Endothelial cell of umbilical vein (primary cell): Measurements from ENCODE around the gene ANKRD13D. TPM values are rescaled to one million over a fixed set of nuclear protein-coding genes. Genes with fewer than 3 reads are reported as not detected.

Experiments used
- BruUV-seq: library from RNA; stranded (reverse); fragments of 400-500 nt; replicated peaks from 2 replicates; lab custom pipeline; 2021; lab: Mats Ljungman, UMichigan
- CTCF ChIA-PET: fragments of 300-600, 350-600 bp; sonication (Branson Sonifier 250); formaldehyde crosslinking; loops from one replicate; lab custom pipeline; 2021; ENCODE audit warnings: antibody characterized with exemption, inconsistent platforms; lab: Charles Lee
- POLR2A ChIA-PET: fragments of 300-600, 350-600 bp; sonication (Branson Sonifier 250); formaldehyde crosslinking; loops from one replicate; lab custom pipeline; 2021; ENCODE audit warnings: antibody characterized with exemption, inconsistent platforms; lab: Charles Lee
- DNase-seq: peaks from one replicate; pipeline ENCODE4 v3.0.0-alpha.2; 2011; ENCODE audit warnings: low read depth, low spot score
- FAIRE-seq: peaks from 2 replicates; lab custom pipeline; 2011; peaks lifted over from hg19 to GRCh38; lab: Jason Lieb, UNC
- H2AFZ ChIP-seq: 2 replicates; pipeline ENCODE4 v1.6.0; 2012; ENCODE audit warnings: low read depth, low read length, control low read depth, inconsistent platforms
- H3K27ac ChIP-seq: 2 replicates; pipeline ENCODE4 v1.5.1; 2011; ENCODE audit warnings: low read depth, mild to moderate bottlenecking, control low read depth, low read length, moderate library complexity; ENCODE audit not compliant: insufficient read depth
- H3K27me3 ChIP-seq, 2 experiments: 2 replicates each; pipeline versions ENCODE4 v1.6.0 to v1.6.1; 2011; ENCODE audit warnings: low read length in 2 of 2, mixed read lengths in 1 of 2; ENCODE audit not compliant: control insufficient read depth in 2 of 2, insufficient read depth in 2 of 2
- H3K36me3 ChIP-seq, 2 experiments: 2 replicates in 1 of 2; 3 replicates in 1 of 2; pipeline ENCODE4 v1.5.1; 2011; ENCODE audit warnings: low read length in 2 of 2, mild to moderate bottlenecking in 1 of 2, moderate library complexity in 1 of 2; ENCODE audit not compliant: control insufficient read depth in 2 of 2, insufficient read depth in 2 of 2; ENCODE audit errors: extremely low read depth in 1 of 2
- H3K4me1 ChIP-seq: 3 replicates; pipeline ENCODE4 v1.5.1; 2011; ENCODE audit warnings: mild to moderate bottlenecking, low read length; ENCODE audit not compliant: control insufficient read depth, insufficient read depth; ENCODE audit errors: extremely low read depth
- H3K4me2 ChIP-seq: 2 replicates; pipeline ENCODE4 v1.6.1; 2011; ENCODE audit warnings: low read length, control low read depth, mixed read lengths; ENCODE audit not compliant: insufficient read depth
- H3K4me3 ChIP-seq, 3 experiments: fragments of 200-600 bp in 1 of 3; sonication (generic), shearing (Covaris generic) in 1 of 3; replicated peaks in 1 of 3; 2 replicates each; pipeline ENCODE4 v1.5.1; 2011 to 2016; ENCODE audit warnings: control low read depth in 3 of 3, low read length in 3 of 3, mild to moderate bottlenecking in 2 of 3, inconsistent platforms in 1 of 3, low read depth in 1 of 3, moderate library complexity in 1 of 3; ENCODE audit not compliant: insufficient read depth in 1 of 3
- H3K79me2 ChIP-seq: 2 replicates; pipeline ENCODE4 v1.6.0; 2012; ENCODE audit warnings: low read length, inconsistent platforms; ENCODE audit not compliant: control insufficient read depth, insufficient read depth
- H3K9ac ChIP-seq: replicated peaks from 2 replicates; pipeline ENCODE3; 2011; ENCODE audit warnings: low read length, control low read depth; ENCODE audit not compliant: insufficient read depth; ENCODE audit errors: extremely low read depth
- H3K9me1 ChIP-seq: replicated peaks from 3 replicates; pipeline ENCODE4 v1.6.0; 2011; ENCODE audit warnings: mild to moderate bottlenecking, low read length; ENCODE audit not compliant: control insufficient read depth, insufficient read depth; ENCODE audit errors: extremely low read depth
- H3K9me3 ChIP-seq: replicated peaks from 2 replicates; pipeline ENCODE4 v1.5.1; 2012; ENCODE audit warnings: low read length, inconsistent platforms; ENCODE audit not compliant: control insufficient read depth, insufficient read depth
- H4K20me1 ChIP-seq: replicated peaks from 2 replicates; pipeline ENCODE3; 2011; ENCODE audit warnings: mild to moderate bottlenecking, low read length; ENCODE audit not compliant: control insufficient read depth, insufficient read depth; ENCODE audit errors: extremely low read depth
- GATA2 ChIP-seq: IDR thresholded peaks from 2 replicates; pipeline ENCODE4 v1.7.0; 2011; ENCODE audit warnings: low read depth, mild to moderate bottlenecking, moderate library complexity, mixed read lengths, low read length; ENCODE audit not compliant: insufficient read length, insufficient read depth
- JUN ChIP-seq: IDR thresholded peaks from 2 replicates; pipeline ENCODE4 v1.6.1; 2011; ENCODE audit warnings: borderline replicate concordance, low read depth; ENCODE audit not compliant: insufficient read length, insufficient read depth
- MYC ChIP-seq: IDR thresholded peaks from one replicate; pipeline ENCODE4 v1.6.1; 2011; ENCODE audit warnings: mild to moderate bottlenecking, low read depth, low read length
- POLR2AphosphoS5 ChIP-seq: IDR thresholded peaks from 2 replicates; pipeline ENCODE4 v1.6.1; 2012; ENCODE audit warnings: low read depth, mild to moderate bottlenecking, control low read depth, low read length, moderate library complexity; ENCODE audit not compliant: insufficient read depth
- dilution Hi-C: fragments of 300-500 bp; cut with MboI; formaldehyde crosslinking; loops from one replicate; pipeline ENCODE4 v1.15.0; 2019; ENCODE audit warnings: low sequenced_read_pairs; ENCODE audit not compliant: extremely low pct_ligation_motif_present
- intact Hi-C: fragments of 100-400 bp; cut with micrococcal nuclease; formaldehyde crosslinking; loops from one replicate; pipeline ENCODE4 v1.10.0; 2022
- polyA plus RNA-seq, 4 experiments: library from polyadenylated mRNA; depleted of rRNA in 3 of 4; stranded (reverse) in 3 of 4; unstranded in 1 of 4; fragments of >200 nt; gene quantifications; 2 replicates each; pipeline versions ENCODE4 v1.2.1 to v1.2.3, GENCODE V29; 2011 to 2012; ENCODE audit warnings: missing spikeins in 1 of 4
- total RNA-seq: library from RNA; stranded (reverse); gene quantifications from 2 replicates; pipeline ENCODE4 v1.2.3, GENCODE V29; 2021
- TF ChIP-seq, protein P1 (sequence below), 2 donors: IDR thresholded peaks; 1 replicate in 1 of 2; 2 replicates in 1 of 2; pipeline ENCODE4 v1.5.1; 2011; ENCODE audit warnings: low read length in 2 of 2, mild to moderate bottlenecking in 2 of 2, moderate library complexity in 2 of 2, control low read depth in 1 of 2, inconsistent platforms in 1 of 2, low read depth in 1 of 2; ENCODE audit not compliant: insufficient read depth in 1 of 2; ENCODE audit errors: extremely low read depth in 1 of 2

Gene ANKRD13D
- total and polyA plus RNA-seq, 2 donors (not counting 3 experiments of a cell fraction or from before 2014, with no cell fraction given), result 43.5 to 57.5 TPM

DNA sequence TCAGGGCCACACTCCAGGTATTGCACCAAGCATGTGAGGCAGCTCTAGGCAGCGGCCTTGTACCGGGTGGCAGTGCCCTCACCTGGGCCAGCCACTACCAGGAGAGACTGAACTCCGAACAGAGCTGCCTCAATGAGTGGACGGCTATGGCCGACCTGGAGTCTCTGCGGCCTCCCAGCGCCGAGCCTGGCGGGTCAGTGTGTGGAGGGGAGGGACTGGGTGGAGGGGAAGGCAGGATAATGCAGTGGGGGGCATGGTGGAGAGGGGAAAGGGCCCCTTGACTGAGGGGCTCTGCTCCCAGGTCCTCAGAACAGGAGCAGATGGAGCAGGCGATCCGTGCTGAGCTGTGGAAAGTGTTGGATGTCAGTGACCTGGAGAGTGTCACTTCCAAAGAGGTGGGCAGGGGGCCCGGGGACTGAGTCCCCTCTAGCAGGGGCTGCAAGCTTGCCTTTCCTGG lies 18.5 kb downstream of the ANKRD13D start:
- Histone ChIP-seq H3K27ac (no peak overlapping the region), H3K9me1 (no peaks in the 10 kb centered on the region), H4K20me1 (no peaks in the 10 kb centered on the region), H3K4me1 (peaks cover 3% of the 10 kb centered on the region), H3K79me2 (no peaks in the 10 kb centered on the region), H3K36me3 (peaks cover 0 to 2% of the 10 kb centered on the region in 2 experiments), H3K4me2 (no peak overlapping the region), H2AFZ (no peak overlapping the region), H3K27me3 (no peaks in the 10 kb centered on the region), H3K9ac (no peak overlapping the region), H3K9me3 (no peaks in the 10 kb centered on the region), H3K4me3 (no peak overlapping the region)
- intact Hi-C loops, result no loop called here
- DNase-seq (no peak), FAIRE-seq (no peak)
- CTCF ChIA-PET, result interaction anchor here (1.3 to 3.5 kb wide), 5 partner anchors 10 to 75 kb away, joined by 3 to 11 read pairs (median 4); partner anchors contain the start of gene ANKRD13D
- no TSS peak for BruUV-seq
- dilution Hi-C loops, result no loop called here
- TF ChIP-seq JUN, result no peak
- TF ChIP-seq, protein P1, sequence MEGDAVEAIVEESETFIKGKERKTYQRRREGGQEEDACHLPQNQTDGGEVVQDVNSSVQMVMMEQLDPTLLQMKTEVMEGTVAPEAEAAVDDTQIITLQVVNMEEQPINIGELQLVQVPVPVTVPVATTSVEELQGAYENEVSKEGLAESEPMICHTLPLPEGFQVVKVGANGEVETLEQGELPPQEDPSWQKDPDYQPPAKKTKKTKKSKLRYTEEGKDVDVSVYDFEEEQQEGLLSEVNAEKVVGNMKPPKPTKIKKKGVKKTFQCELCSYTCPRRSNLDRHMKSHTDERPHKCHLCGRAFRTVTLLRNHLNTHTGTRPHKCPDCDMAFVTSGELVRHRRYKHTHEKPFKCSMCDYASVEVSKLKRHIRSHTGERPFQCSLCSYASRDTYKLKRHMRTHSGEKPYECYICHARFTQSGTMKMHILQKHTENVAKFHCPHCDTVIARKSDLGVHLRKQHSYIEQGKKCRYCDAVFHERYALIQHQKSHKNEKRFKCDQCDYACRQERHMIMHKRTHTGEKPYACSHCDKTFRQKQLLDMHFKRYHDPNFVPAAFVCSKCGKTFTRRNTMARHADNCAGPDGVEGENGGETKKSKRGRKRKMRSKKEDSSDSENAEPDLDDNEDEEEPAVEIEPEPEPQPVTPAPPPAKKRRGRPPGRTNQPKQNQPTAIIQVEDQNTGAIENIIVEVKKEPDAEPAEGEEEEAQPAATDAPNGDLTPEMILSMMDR (IDR thresholded peaks at IDR 0.05; ENCODE audit: extremely low read depth in 1 of 2, insufficient read depth in 1 of 2, low read depth in 1 of 2, low read length in 2 of 2), result no peak
- POLR2A ChIA-PET, result no interaction called here

DNA sequence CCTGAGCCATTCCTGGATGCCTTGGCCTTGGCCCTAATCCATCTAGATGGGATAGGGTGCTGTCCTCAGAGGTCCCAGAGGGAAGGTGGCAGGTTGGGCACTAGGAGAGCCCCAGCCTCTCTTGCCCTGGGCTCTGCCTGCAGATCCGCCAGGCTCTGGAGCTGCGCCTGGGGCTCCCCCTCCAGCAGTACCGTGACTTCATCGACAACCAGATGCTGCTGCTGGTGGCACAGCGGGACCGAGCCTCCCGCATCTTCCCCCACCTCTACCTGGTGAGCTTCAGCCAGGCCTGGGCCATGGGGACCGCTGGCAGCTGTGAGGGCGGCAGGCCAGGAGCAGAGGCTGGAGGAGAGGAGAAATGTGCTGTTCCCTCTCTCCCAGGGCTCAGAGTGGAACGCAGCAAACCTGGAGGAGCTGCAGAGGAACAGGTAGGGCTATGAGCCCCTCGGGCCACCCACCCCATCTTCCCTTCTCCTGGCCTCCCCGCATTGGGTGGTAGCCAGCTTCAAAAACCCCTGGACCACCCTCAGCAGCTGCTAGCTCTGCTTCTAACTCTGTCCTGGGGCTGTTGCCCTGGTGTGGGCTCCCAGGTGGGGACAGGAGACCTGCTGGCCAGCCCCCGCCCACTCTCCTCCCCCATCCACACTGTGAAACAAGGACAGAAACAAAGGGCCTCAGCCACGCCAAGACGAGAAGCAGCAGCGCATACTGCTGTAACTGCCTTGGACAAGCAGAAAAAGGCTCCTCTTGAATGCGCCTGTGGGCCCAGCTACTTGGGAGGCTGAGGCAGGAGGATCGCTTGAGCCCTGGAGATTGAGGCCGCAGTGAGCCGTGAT lies 19.1 kb downstream of the ANKRD13D start:
- BruUV-seq, result no TSS peak
- Histone ChIP-seq H3K27me3 (no peaks in the 10 kb centered on the region), H3K36me3 (peaks cover 0 to 2% of the 10 kb centered on the region in 2 experiments), H3K4me3 (no peak overlapping the region), H4K20me1 (no peaks in the 10 kb centered on the region), H3K9me3 (no peaks in the 10 kb centered on the region), H3K79me2 (no peaks in the 10 kb centered on the region), H2AFZ (no peak overlapping the region), H3K4me2 (no peak overlapping the region), H3K27ac (no peak overlapping the region), H3K9ac (no peak overlapping the region), H3K9me1 (no peaks in the 10 kb centered on the region), H3K4me1 (peaks cover 3% of the 10 kb centered on the region)
- CTCF ChIA-PET, result interaction anchor here (0.6 to 3.5 kb wide), 7 partner anchors 9 to 75 kb away, joined by 3 to 11 read pairs (median 4); partner anchors contain the start of gene ANKRD13D
- FAIRE-seq, result no peak
- POLR2A ChIA-PET, result no interaction called here
- TF ChIP-seq JUN, result no peak
- TF ChIP-seq, protein P1 (IDR thresholded peaks at IDR 0.05; ENCODE audit: extremely low read depth in 1 of 2, insufficient read depth in 1 of 2, low read depth in 1 of 2, low read length in 2 of 2), result no peak
- no peak for TF ChIP-seq GATA2
- TF ChIP-seq POLR2AphosphoS5, result no peak
- TF ChIP-seq MYC, result no peak
- intact Hi-C loops (no loop called here), dilution Hi-C loops (no loop called here)
- DNase-seq, result no peak
